ENCODE data around the gene NCOA7.

DNA sequence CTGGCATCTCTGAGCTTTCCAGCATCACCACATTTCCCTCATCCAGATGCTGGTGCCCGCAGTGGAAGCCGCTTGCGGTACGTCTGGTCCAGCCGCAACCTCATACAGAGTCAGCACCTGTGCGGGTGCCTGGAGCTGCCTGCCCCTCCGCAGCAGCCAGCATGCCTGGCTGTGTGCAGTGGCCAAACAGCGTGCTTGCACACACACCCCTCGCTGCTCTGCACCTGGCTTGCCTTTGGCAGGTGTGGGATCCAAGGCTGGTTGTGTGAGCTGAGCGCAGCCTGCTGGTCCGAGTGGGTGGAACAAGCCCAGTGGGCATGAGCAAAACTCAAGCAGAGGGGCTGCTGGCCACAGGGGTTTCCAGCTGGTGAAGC lies 162.7 kb downstream of the NCOA7 start:
- TF ChIP-seq, protein P1, sequence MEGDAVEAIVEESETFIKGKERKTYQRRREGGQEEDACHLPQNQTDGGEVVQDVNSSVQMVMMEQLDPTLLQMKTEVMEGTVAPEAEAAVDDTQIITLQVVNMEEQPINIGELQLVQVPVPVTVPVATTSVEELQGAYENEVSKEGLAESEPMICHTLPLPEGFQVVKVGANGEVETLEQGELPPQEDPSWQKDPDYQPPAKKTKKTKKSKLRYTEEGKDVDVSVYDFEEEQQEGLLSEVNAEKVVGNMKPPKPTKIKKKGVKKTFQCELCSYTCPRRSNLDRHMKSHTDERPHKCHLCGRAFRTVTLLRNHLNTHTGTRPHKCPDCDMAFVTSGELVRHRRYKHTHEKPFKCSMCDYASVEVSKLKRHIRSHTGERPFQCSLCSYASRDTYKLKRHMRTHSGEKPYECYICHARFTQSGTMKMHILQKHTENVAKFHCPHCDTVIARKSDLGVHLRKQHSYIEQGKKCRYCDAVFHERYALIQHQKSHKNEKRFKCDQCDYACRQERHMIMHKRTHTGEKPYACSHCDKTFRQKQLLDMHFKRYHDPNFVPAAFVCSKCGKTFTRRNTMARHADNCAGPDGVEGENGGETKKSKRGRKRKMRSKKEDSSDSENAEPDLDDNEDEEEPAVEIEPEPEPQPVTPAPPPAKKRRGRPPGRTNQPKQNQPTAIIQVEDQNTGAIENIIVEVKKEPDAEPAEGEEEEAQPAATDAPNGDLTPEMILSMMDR (IDR thresholded peaks at IDR 0.05): no peak
- no peak for TF ChIP-seq POLR2A (IDR thresholded peaks at IDR 0.05)
